Measurements from ENCODE around the gene TNFAIP8L3.

- no peak for TF ChIP-seq POLR2AphosphoS5 (IDR thresholded peaks at IDR 0.05; ENCODE audit: low read depth, low read length)
- TF ChIP-seq POLR2A (IDR thresholded peaks at IDR 0.05; ENCODE audit: low read depth, low read length): no peak
- no peak for TF ChIP-seq TAF1 (IDR thresholded peaks at IDR 0.05; ENCODE audit: borderline replicate concordance, low read depth, low read length)
These were observed 48.7 kb downstream of the TNFAIP8L3 start for GRCh38 chr15:51046016-51046415.

Measured in GM12892 (cell line).